Erythroblast (primary cell): ENCODE measurements around the gene SLC35A4.

ENCODE experiments used
- GATA1 ChIP-seq: IDR thresholded peaks from 2 replicates; pipeline ENCODE4 v1.6.1; 2011; ENCODE audit warnings: low read depth, mild to moderate bottlenecking, control low read depth, low read length, moderate library complexity
- POLR2A ChIP-seq: IDR thresholded peaks from 2 replicates; pipeline ENCODE4 v1.6.1; 2011; ENCODE audit warnings: mild to moderate bottlenecking, low read length

DNA sequence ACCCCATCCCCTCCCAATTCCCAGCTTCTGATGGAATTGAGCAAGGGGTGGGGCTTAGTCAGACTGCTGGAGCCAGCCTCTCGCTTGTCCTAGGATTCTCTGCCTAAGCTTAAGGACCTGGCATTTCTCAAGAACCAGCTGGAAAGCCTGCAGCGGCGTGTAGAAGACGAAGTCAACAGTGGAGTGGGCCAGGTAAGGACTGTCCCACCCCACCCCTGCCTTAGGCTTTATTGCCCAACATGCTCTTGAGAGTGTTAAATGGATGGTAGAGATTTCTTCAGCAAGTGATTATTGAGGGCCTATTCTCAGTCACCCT is 1.1 kb downstream of the SLC35A4 start:
- TF ChIP-seq POLR2A (no peak), GATA1 (no peak)
